Measurements from ENCODE around the gene SIK3.

The SIK3 gene

DNA sequence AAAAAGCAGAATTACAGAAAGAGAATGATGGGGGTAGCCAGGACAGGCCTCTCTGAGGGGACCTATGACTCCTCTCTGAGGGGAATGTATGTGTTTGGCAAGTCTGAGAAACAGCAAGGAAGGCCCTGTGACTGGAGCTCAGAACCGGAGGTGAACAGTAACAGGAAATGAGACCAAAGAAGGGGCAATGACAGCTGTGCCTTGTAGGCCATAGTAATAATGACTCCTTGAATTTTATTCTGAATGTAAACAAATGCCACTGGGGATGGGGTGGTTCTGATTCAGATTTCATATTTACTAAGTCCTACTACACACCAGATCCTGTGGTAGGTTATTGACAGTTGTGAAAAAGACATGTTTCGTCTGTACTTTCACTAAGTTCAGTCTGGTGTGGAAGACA lies 208.0 kb downstream of the SIK3 start:
- FAIRE-seq, result no peak

DNA sequence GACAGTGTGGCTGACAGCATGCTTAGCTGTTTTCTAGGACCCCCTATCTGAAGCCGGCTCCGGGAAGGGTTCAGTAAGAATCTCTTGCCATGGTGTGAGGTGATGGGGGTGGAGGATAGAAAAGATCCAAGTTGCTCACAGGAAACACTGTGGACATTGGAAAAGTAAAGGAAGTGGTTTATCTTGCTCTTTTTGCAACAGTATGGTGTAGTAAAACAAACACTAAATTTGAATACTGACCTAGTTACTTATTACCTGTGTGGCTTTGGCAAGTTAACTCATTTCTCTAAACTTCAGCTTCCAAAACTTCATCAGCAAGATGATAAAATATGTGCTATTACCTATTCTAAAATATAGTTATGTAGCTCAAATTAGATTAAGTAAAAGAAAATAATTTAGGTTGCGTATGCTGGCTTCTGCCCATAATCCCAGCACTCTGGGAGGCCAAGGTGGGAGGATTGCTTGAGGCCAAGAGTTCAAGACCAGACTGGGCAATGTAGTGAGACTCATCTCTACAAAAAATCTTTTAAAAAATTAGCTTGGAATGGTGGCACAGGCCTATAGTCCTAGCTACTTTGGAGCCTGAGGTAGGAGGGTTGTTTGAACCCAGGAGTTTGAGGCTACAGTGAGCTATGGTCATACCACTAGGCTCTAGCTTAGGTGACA lies 209.2 kb downstream of the SIK3 start:
- no peak for FAIRE-seq

DNA sequence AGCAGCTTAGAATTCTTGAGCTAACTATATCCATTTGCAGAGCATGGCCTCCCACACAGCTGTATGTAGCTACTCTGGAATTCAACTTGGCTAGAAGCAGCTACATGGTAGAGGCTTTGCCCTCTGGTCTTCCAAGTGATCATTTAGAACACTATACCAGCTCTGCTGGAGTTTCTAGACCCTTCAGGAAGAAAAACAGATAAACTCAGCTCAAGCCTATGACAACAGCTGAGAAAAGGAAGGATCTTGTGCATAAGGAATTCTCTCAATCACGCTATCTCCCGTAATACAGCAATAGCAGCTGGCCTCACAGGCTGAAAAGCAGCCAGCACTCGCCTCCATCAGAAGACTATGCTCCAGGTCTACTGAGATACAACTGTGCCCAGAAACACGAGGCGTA lies 210.2 kb downstream of the SIK3 start:
- FAIRE-seq, result no peak

DNA sequence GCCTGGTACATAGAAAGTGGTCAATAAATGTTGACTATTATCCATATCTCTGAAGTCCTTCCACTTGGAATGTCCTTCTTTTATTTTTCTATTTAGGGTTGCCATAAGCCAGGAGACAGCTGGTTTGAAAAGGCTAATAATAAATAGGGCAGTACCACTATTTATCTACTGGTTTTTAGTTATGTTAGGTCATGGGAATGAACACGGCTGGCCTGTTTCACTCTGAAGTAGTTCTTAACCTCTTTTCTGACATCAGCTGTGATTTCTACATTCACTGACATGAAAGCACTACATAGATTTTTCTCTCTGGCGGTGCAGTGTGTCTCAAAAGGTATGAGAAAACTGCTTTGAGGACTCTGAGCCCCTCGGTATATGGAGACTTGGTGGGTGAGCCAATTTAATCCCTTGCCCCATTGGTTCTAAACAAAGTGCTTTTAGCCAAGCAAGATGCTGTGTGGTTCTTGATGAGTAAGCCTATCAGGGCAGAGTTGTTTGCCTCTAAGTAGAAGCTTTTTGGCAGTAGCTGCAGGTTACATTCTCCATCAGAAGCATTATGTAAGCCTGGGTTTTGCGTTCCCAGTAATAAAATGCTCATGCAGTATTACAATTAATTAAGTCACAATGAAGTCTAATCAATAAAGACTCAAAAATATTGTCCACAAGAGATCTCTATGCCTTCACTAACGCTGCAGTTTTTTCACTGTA lies 212.1 kb downstream of the SIK3 start:
- FAIRE-seq, result no peak

DNA sequence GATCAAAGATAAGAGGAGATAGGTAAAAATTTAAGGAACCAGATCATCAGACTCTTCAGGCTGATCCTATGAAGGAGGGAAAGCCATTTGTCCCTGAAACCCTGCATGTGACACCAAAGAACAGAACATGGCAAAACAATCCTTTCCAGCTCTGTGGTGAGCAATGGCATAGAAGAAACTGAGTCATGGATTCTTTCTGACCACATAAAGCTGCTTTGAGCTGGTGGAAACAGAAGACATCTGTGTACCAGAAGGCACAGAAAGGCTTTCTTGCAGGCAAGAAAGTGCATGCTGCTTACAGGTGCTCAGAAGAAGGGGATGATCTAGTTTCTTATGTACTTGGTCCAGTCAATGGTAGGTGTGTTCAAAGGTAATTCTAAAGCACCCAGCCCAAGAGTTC lies 215.8 kb downstream of the SIK3 start:
- no peak for FAIRE-seq

DNA sequence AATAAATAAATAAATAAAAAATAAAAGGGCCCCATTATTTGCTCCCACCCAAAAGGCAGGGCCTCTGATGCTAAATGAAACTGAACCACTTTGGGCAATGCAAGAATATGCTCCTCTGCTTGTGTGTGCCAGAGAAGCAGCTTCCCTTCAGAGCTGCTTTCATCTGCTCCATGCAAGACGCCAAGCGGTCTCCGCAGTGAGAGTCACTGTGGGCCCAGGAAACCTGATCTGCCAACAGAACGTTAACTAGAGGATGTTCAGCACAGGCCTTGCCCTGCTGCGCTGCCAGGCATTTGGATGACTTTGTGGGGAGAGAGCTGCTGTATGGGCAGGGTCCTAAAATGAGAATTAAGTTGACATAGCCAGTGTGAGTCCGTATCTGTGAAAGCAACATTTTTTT lies 217.1 kb downstream of the SIK3 start:
- no peak for FAIRE-seq

DNA sequence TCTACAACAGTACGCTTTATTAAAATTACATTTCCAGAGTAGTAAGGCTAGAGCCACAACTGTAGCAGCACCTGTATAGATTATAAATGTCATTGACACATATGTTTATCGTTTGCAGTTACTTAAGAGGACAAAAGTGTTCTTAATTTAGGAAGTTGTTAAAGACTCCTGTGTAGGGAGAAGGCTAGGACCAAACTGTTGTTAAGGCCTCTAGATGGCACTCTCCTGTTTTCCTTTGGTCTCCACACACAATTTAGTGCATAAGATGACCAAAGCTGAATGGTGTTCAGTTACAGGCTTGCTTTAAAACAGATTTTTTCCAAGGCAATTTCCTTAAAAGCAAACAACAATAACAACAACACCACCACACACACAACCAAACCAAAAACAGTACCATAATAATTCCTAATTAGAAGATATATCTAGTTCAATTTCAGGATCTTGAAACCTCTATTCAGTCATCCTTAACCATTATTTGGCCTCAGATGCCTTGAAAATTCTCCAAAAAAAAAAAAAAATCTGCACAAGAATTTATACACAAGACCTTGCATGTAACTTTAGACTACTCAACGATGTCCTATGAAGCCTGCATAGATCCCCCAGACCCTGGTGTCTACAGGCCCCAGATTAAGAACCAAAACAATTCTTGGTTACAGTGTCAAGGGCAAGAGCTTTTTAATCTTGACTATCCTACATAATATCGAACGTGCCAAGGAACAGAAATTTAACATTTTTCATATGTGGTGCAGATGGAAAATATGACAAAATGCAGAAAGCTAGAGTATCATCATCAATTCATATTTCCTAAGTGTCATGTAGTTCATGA lies 218.2 kb downstream of the SIK3 start:
- FAIRE-seq, result peak; percentile 96

DNA sequence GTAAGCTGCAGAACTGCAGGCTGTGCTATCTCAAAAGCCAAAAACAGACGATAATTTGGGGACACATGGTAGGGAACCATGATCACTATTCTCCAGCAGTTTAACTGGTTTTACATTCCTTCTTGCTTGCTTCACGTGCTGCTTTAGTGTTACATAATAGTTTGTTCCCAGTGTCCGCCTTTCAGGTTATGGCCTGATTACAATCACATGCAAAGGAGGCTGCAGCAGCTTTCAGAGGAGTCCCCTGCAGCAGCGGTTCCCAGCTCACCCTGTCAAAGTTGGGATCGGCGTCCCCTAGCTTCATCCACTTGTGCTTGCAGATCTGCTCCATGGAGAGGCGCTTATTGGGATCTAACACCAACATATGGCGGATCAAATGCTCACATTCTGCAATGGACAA lies 221.6 kb downstream of the SIK3 start:
- no peak for FAIRE-seq

DNA sequence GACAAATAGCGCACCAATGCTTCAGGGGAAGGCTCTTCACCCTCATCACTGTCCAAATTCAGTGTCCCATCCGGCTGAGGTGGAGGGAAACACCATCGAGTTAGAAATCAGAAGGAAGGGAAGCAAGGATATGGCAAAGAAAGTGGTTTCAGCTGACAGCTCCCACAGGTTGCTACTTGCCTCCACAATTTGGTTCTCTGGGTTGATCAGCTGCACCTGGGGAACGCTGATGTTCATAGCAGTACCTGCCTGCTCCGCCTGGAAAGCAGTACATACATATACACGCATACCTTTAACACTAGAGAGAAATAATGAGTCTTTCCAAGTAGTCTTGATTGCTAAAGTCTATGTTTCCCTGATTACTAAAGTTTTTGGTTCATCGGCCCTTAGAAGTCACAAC lies 223.0 kb downstream of the SIK3 start:
- FAIRE-seq, result no peak

DNA sequence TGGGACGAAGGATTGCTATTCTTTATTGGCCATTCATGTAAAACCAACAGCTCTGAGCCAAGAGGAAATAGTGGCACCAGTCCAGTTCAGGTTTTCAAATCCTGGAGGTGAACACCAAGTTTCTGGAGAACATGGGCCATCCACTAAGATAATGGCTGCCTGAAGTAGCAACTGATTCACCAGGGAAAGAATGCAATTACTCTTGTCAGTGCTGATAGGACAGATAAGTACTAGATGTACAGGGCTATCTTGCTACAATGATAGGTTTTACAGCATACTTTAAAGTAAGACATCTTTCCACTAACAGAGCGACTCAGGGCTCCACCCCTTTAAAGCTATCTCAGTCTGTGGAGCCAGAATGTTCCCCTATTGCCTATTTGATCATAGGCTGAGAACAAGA lies 224.0 kb downstream of the SIK3 start:
- no peak for FAIRE-seq

DNA sequence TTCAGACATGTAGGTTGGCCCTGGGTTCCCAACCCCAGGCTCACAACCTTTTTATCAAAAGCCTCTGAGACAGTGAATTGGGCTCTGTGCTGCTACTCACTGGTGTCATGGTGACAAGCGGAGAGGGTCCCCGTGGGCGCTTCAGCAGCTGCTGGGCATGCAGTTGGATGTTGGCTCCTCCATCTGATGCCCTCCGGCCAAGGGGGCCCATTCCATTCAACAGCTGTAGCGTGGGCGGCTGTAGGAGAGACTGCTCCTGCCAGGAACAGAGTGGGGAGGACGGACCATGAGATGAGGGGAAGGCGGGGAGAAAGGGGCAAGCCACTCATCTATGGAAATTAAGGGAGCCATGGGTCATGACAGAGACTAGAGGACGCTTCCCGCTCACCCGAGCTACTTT lies 224.8 kb downstream of the SIK3 start:
- no peak for FAIRE-seq

DNA sequence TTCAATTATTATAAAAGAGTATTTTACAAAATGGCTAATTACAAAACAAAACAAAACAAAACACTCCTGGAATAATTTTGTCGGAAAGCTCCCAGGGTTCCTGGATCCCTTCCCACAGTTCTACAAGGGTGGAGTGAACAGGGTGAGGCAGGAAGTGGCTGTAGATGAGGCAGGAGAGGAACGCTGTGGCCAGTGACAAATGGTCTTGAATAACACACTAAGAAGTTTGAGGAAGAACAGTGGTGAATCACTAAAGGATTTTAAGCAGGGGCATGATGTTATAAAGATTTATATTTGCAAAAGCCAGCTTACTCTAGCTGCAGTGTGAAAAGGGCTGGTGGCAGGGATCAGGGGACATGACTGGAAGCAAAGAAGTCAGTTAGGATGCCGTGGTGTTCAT lies 227.0 kb downstream of the SIK3 start:
- no peak for FAIRE-seq

DNA sequence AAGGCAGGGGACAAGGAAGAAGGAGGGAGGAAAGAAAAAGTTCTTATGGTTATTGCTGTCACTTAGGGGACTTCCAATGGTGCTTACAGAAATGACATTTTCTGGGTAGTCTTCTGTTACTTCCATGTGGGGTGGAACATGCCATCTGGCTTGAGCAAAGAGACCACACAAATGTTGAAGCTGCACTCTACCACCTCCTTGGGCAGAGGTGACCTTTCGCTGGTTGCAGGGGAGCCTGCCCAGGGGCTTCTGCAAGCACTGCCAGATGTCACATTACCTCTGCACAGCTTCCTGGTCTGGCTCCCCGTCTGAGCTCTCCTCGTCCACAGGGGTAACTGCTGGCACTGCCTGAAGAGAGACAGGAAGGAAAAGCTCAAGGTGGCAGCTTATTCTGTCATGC lies 228.2 kb downstream of the SIK3 start:
- no peak for FAIRE-seq

DNA sequence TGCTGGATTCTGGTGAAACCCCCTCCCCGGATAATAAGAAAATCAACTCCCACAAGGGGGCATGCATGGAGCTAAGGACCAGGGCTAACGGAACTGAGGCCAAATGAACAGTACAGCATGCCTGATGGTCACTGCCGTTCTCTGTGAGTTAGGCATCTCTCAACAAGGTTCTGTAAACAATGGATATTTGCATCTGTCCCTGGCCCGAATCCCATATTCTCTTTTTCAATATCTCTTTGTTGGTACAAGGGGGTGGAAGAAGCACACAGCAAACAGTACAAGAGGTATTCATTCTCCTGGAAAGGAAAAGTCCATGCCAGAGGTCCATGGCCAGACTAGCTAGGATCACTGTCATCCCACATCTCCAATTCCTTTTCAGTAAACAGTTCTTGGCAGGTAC lies 228.6 kb downstream of the SIK3 start:
- FAIRE-seq, result no peak

DNA sequence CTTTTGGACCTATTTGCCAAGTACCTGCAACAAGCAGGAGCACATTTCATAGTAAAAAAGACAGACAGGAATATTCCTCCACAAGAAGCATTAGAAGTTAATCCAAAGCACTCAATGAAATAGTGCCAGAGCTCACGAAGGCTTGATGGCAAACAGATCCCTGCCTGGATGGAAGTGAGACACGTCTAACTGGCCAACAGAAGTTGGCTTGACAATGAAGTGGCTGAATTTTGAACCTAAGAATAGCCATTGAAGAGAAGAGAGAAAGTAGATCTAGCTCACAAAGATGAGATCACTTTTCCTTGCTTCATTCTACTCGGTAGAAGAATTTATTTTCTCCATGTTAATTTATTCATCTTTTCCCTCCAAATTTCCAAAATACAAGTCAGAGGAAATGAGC lies 230.2 kb downstream of the SIK3 start:
- no peak for FAIRE-seq

DNA sequence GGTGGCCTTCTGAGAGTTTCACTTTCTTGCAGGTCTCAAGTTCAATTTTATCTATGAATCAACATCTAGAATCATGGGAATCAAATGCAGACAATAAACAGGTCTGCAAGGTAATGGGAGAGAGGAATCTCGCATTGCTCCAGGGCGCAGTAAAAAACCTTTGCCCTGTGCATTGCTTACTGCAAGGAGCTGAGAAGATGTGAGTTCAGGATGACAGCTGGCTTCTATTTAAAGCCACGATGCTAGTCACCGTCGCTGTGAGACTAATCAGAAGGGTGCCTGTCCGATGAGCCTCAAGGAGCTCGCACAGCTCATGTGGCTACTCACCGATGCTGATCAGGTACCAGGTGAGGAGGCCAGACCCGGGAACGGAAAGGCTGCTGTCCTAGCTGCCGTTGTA lies 230.6 kb downstream of the SIK3 start:
- no peak for FAIRE-seq

DNA sequence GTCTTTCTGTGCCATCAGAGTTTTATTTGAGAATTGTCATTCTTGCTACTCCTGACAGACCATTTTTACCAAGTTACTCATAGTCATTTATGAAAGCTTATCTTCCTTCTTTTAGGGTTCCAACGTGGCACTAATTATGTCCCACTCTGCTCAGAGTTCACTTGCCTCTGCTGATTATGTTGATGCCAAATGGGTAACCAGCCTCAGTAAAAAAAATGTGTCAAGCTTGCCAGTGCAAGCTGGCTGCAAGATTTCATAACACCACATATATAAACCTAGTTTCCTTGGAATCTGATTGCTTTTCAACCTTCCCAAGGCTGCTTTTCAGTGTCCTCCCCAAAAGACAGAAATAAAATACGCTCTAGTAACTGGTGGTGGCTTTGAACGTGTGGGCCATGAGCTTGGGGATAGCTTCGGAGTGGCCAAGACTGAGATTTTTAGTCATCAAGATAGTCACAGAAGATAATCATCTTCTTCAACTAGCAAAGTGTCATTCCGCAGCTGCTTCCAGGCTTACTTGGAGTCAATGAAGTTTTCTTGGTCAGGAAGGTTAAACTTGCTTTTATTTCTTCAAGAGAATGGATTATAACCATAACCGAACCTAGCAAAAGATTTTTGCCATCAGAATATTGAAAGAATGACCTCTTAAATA lies 231.3 kb downstream of the SIK3 start:
- FAIRE-seq, result no peak

DNA sequence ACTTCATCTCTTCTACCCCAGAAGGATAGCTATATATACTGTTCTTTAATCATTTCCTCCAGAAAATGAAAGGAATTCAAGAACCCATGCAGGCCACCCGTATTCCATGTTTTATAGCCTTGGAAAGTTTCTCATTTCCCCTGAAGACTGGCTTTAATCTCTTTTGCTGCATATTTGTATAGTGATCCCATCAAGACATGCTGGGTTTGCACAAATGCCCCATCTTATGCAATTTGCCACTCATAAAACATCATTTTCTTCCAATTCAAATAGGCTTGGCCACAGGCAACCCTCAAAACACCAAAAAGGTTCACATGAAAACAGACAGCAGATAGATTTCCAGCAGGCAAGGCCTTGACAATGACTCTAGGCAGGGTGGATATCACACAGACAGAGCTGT lies 232.5 kb downstream of the SIK3 start:
- no peak for FAIRE-seq

DNA sequence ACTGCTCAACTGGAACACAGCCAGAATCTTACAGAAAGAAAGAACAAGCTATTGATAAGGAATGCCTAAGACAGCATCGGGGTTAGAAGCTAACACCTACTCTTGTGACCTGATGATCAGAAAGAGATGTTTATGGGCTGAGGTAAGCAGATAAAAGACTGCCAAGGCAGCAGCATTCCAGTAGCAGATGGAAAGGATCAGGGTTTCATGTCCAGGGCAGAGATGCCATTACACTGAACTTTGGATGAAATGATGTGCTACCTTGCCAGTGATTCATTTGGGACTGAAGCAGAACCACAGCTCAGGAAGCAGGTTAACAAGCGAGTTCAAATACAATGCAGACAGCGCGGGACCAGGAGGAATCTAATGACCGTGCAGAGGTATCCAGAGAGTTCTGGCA lies 233.7 kb downstream of the SIK3 start:
- FAIRE-seq, result no peak

DNA sequence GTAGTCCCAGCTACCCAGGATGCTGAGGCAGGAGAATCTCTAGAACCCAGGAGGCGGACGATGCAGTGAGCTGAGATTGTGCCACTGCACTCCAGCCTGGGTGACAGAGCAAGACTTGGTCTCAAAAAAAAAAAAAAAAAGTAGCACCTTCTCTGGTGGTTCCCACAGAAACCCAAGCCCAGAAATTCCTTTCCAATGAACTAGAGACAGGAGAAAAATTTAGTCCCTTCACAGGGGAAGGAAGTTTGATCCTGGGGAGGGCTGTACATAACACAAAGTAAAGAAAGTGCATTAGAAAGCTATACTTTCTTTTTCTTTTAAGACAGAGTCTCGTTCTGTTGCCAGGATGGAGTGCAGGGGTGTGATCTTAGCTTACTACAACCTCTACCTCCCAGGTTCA lies 235.3 kb downstream of the SIK3 start:
- FAIRE-seq, result no peak

DNA sequence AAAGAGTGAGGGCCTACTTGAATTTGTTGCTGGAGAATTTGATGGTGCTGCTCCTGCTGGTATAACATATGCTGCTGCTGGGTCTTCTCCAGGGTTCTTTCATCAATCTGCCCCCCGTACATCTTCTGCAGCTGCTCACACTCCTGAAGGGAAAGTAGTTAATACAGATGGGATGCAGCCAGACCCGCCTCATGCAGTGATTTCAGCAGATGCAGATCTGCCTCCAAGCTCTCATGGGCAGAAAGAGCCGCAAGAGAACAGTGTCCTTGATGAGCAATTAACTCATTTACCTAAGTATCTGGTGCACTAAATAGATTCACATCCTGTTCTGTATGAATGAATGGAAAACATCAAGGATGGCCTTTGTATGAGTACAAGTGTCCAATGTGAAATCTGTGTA lies 236.0 kb downstream of the SIK3 start:
- FAIRE-seq, result no peak

DNA sequence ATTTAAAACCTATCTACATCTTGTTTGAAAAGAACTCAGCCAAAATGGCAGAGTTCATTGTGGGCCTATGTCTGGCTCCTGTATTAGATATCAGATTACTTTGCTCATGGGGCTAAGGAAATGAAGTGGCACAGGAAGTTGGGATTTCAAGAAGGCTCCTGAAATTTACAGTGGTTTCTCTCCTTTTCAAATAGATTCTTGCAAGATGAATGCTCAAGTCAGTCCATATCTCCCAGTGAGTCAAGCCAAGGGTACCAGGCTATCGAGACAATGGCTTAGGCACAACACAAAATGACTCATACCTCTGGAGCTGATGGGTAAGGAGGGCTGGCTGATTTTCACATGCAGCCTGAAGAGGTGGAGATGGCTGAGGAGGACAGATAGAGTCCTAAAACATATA lies 236.7 kb downstream of the SIK3 start:
- no peak for FAIRE-seq

DNA sequence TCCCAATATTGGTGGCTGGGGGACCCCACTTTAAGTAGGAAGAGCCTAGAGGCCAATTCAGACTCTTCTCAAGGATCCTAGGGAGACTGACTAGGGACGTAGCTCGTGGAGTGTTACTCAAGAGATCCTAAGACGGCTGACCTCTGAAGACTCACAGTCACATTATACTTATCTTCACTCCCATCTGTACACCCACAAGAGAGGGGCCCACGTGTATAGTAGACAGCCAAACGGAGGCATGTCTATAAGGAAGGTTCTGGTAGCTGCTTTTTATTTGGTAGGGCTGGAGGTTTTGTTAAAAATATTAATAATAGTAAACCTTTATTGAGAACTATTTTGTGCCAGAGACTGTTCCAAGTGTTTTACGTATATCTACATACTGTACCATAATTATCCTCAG lies 237.9 kb downstream of the SIK3 start:
- no peak for FAIRE-seq

DNA sequence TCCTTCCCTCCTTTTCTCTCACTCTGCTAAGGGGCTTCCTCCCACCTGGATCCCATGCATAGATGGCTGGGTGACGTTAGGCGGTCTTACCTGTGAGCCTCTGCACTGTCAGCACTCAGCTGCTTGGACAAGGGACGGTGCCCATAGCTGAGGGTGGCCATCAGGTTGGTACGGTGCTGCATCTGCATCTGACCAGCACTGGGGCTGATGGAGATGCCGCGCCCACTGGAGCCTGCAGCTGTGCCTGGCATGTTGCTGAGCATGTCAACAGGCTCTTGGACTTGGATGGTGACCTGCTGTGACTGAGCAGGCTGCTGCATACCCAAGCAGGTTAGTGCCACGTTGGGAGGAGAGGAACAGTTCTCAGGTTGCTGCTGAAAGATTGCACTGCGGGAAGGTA lies 239.1 kb downstream of the SIK3 start:
- no peak for FAIRE-seq
